Measurements from ENCODE around the gene BTBD8.

DNA sequence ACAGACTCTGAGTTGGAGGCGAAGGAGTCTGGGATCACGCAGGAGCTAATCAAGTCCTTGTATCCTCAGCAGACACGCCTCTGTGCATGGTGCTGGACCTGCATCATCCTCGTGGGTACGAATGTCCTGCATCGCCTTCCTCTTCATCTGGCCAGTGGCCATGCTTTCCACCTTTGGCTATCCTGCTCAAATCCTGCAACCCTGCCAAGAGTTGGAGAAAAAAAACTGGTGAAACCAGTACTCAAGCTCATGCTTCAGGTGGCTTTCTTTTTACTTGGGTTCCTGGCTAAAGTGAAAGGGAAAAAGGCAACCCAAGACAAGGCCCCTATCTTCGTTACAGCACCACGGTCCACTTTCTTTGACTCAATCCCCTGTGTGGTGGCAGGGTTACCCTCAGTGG is 13.8 kb upstream of the BTBD8 start:
- TF ChIP-seq EZH2phosphoT487 (IDR thresholded peaks at IDR 0.05; ENCODE audit: borderline replicate concordance, low read length), result no peak
- TF ChIP-seq, protein P1, sequence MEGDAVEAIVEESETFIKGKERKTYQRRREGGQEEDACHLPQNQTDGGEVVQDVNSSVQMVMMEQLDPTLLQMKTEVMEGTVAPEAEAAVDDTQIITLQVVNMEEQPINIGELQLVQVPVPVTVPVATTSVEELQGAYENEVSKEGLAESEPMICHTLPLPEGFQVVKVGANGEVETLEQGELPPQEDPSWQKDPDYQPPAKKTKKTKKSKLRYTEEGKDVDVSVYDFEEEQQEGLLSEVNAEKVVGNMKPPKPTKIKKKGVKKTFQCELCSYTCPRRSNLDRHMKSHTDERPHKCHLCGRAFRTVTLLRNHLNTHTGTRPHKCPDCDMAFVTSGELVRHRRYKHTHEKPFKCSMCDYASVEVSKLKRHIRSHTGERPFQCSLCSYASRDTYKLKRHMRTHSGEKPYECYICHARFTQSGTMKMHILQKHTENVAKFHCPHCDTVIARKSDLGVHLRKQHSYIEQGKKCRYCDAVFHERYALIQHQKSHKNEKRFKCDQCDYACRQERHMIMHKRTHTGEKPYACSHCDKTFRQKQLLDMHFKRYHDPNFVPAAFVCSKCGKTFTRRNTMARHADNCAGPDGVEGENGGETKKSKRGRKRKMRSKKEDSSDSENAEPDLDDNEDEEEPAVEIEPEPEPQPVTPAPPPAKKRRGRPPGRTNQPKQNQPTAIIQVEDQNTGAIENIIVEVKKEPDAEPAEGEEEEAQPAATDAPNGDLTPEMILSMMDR (IDR thresholded peaks at IDR 0.05; ENCODE audit: low read depth, low read length, poor library complexity, severe bottlenecking), result no peak

Measured in DOHH2 (cell line).